H1 (cell line): ENCODE results near the gene TECTB.

ENCODE experiments used
- CREB1 ChIP-seq: IDR thresholded peaks from 2 replicates; pipeline ENCODE4 v1.6.1; 2012; ENCODE audit warnings: inconsistent platforms
- CTCF ChIP-seq, 3 experiments: IDR thresholded peaks; 1 replicate in 2 of 3; 2 replicates in 1 of 3; pipeline versions ENCODE4 v1.5.1 to v1.6.1; 2011; ENCODE audit warnings: low read length in 3 of 3, mild to moderate bottlenecking in 3 of 3, inconsistent platforms in 2 of 3, low read depth in 1 of 3, moderate library complexity in 1 of 3; ENCODE audit not compliant: insufficient read depth in 1 of 3; ENCODE audit errors: control extremely low read depth in 1 of 3
- JUND ChIP-seq: IDR thresholded peaks from 2 replicates; pipeline ENCODE4 v1.6.1; 2011; ENCODE audit warnings: mild to moderate bottlenecking, improper control_type of control experiment, low read length
- KDM1A ChIP-seq: fragments of 200-600, 300-600 bp; sonication (generic); IDR thresholded peaks from 2 replicates; pipeline ENCODE4 v1.7.1; 2016; ENCODE audit warnings: mild to moderate bottlenecking, low read length, borderline replicate concordance
- MAX ChIP-seq: IDR thresholded peaks from 2 replicates; pipeline ENCODE4 v1.6.1; 2012; ENCODE audit warnings: inconsistent platforms

- TF ChIP-seq JUND: no peak
- TF ChIP-seq CTCF (IDR thresholded peaks at IDR 0.05; ENCODE audit: control extremely low read depth in 1 of 3, insufficient read depth in 1 of 3, low read depth in 1 of 3, low read length in 3 of 3): no peak
- TF ChIP-seq KDM1A: no peak
- no peak for TF ChIP-seq CREB1
- TF ChIP-seq MAX: no peak
Measured at GRCh38 chr10:112294169-112294568, 11.0 kb downstream of the TECTB start.
